ENCODE results near the gene F2RL3.
"Not testable (repeated sequence)": the region's sequence is repeated elsewhere in the genome, so short reads cannot be mapped to it uniquely, and the experiment has no call there.

F2RL3 gene

DNA sequence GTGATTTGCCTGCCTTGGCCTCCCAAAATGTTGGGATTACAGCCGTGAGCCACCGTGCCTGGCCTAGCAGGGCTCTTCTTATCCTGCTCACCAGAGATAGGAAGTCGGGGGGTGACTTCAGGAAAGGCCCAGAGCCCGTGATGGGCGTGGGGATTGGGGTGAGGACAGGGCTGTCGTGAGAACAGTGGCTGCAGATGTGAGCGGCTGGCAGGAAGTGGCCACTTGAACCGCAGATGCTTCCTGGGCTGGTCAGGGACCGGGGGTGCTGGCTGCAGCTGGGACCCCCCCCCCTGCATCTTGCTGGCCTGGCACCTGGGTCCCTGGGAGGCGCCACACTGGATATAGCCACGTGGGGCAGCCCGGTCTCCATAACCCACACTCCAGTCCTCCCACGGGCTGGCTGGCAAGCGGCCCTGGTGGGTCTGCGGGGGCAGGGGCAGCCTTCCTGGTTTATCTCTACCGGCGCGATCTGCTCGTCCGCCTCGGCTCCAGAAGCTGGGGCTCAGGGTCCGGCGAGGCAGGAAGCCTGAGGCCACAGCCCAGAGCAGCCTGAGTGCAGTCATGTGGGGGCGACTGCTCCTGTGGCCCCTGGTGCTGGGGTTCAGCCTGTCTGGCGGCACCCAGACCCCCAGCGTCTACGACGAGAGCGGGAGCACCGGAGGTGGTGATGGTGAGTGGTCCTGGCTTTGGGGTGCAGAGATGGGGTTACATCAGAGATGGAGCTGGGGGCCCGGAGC lies at the start of gene F2RL3:
F2RL3 (plus strand) TSS at position 371 of the 737 bp plus-strand sequence; CDS start at position 562, 191 bp downstream.
- no peak for DNase-seq

DNA sequence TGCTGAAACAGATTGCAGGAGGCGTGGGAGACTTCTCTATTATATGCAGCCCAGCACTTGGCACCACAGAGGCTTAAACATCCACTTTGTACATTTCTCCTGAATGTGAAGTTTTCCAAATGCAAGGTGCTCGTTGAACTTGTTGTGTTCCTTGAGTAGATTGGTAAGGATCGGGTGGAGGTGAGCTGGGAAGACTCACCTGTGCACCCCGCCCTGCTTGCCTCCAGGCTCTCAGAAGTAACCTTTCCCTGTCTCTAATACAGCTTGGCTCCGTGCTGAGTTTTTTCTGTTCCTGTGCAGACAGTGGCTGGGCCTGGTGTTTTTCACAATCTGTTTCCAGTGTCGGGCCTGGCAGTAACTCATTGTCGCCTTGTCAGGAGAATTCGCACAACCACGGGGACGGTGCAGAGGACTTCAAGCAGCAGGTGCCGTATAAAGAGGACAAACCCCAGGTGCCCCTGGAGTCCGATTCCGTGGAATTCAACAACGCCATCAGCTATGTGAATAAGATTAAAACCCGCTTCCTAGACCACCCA lies 47.3 kb upstream of the F2RL3 start:
- DNase-seq: no peak

DNA sequence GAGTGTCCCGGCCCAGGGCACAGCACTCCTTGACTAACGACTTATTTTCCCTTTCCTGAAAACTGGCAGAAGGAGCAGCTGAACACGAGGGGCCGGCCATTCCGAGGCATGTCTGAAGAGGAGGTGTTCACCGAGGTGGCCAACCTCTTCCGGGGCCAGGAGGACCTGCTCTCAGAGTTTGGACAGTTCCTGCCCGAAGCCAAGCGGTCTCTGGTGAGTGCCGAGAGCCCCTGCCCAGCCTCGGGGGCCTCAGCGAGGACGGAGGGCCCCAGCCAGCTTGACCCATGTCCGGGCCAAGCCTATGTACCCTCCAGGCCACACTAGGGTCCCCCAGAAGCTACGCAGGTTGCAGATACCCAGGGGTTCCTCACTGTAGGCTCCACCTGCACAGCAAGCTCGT lies 41.9 kb upstream of the F2RL3 start:
- no peak for DNase-seq

DNA sequence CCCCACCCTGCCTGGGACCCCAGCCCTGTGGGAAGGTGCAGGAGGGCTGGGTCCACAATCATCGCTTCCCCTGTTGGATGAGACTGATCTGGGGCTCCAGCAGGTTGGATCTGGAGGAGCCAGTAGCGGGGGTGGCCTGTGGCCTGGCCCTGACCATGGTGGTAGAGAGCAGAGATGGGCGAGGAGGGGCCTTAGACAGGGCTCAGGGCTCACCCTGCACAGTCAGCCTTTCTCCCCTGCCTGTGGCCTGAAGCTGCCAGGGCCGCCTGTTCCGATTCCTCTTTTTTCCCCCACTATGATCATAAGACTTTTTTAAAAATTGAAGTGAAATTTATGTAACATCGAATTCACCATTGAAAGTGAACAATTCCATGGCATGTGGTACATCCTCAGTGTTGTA lies 41.4 kb upstream of the F2RL3 start:
- no peak for DNase-seq

DNA sequence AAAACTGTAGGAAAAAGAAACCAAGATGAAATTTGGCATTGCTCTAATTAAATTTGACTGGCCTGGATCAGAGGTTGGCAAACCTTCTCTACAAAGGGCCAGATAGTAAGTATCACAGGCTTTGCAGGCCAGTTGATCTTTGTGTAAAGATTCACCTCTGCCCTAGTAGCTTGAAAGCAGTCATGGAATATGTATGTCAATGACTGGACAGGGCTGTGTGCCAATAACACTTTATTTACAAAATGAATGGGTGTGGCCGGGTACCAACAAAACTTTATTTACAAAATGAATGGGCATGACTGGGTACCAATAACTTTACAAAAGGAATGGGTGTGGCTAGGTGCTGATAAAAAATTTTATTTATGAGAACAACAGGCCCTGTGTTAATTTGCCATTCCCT lies 39.6 kb upstream of the F2RL3 start:
- no peak for DNase-seq

DNA sequence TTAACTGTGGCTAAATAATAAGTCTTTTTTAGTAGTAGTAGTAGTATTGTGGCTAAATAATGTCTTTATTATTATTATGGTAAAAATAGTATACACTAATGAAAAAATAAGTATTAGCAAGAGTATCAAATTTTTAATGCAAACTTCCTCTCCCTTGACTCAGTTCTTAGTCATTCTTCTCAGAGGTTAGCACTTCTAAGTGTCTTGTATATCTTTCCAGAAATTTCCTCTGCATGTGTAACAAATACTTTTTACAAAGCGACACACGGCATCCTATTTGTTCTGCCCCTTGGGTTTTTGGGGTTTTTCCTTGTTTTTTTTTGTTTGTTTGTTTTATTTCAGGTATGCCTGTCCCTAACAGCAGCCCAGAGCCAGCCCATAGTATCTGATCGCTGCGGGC lies 38.7 kb upstream of the F2RL3 start:
- DNase-seq: no peak

DNA sequence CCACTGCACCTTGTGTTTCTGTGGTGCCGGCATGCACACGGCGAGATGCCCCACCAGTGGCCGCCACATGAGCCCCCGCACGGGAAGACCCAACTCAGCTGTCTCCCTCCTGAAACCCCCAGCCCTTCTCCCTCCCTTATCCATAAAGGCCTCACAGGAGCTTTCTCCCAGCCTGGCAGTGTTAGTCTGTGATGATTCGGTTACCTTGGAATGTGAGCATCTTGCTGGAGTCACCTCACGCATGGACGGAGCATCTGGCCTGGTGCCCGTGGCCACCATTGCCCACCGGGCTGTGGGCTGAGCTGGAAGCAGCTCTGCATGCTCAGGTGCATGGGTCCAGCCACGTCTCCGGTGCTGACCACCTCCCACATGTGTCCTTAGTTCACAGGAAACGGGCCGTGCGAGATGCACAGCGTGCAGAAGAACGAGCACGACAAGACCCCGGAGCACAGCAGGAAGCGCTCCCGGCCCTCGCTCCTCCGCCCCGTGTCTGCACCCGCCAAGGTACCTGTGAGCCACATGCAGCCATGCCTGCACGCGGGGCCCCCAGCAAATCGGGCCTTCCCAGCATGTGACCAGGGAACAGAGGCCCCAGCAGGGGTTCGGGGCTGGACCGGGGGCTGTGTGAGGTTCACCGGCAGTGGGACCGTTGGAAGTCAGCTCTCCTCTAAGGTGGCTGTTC lies 37.6 kb upstream of the F2RL3 start:
- DNase-seq: no peak

DNA sequence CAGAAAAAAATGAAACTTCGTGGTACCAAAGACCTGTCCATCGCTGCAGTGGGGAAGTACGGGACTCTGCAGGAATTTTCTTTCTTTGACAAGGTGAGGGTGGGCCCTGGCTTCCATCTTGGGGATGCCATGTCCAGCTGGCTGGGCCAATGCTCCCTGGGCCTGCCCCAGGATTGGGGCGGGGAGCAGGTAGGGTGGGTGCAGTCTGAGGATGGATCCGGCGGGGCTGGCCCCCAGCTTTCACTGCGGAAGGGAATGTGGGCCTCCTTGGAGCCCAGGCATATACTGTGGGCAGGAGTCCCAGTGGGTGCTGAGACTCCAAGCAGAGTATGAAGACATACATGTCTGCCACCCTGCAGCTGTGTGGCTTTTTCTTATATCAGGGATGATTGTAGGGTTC lies 35.7 kb upstream of the F2RL3 start:
- no peak for DNase-seq

DNA sequence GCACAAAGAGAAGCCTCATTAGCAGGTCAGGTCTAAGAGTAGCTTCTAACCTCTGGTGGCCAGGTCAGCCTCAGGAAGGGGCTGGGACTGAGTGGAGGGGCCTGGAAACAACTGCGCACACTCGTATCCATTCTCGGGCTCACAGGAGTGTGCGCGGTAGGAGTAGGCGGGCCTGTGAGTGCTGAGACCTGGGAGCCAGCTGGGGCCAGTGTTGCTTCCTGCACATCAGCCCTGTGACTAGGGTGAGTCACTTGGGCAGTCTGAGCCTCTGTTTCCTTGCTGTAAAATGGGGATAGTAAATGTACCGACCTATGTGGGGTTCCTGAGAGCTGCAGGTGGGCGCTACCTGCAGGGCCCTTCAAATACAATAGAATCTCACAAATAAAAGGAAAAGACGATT lies 32.7 kb upstream of the F2RL3 start:
- no peak for DNase-seq

DNA sequence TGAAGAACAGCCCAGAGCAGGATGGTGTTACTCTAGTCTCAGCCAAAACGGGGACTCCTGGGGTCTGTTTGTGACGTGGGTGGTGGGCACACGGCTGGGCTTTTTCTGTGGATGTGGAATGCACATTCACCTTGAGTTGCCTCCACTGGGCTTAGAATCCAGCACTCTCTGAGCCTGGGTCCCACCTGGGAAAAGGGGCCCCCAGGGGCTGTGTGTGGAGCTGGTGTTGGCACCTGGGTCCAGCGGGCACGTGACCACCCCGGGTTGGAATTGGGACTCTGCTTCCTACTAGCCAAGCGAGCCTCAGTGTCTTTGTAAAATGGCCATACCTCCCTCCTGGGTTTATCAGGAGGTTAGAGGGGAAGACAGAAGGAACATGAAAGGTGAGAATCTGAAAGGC lies 29.2 kb upstream of the F2RL3 start:
- DNase-seq: no peak

DNA sequence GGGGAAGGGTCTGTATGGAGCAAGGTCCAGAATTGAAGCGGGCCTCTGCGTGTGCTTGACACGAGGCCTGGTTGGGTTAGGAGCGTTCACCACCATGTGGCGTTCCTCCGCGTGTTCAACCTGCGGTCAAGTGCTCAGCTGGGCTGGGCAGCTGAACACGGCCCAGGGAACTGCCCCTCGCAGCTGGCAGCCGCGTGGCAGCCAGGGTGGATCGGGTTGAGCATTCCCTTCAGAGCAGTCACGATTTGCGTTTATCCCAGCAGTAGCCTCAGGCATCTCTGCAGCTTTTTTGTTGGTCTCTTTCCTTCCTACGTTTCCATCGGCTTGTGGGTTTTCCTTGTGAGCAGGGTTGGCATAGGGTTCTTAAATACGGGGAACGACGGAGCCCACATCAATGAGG lies 28.7 kb upstream of the F2RL3 start:
- DNase-seq: no peak

DNA sequence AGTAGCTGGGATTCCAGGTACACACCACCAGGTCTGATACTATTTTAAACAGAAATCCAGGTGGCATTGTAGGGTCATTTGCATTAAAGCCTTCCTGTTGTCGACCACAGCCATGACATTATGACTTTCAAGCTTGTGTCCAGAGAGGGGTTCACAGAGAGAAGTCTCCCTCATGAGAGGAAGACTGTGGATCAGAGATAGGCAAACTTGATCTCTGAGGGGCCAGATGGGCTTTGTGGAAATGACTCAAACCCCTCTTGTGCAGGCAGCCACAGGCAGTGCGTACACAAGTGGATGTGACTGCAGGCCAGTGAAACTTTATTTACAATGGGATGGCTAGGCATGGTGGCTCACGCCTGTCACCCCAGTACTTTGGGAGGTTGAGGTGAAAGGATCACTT lies 27.8 kb upstream of the F2RL3 start:
- no peak for DNase-seq

DNA sequence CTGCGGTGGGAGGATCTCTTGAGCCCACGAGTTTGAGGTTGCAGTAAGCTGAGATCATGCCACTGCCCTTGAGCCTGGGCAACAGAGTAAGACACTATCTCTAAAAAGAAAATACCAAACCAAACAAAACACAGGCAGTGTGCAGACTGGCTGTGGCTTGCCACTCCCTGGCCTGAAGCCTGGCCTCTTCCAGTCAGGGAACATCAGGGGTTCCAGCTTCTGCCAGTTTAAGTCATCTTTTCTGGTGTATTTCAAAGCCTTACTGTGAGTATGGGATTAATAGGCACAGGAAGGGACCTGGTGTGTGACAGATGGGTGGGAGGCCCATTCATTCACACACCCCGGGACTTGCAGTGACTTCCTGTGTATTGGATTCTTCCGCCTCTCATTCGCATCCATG lies 27.0 kb upstream of the F2RL3 start:
- DNase-seq: no peak

DNA sequence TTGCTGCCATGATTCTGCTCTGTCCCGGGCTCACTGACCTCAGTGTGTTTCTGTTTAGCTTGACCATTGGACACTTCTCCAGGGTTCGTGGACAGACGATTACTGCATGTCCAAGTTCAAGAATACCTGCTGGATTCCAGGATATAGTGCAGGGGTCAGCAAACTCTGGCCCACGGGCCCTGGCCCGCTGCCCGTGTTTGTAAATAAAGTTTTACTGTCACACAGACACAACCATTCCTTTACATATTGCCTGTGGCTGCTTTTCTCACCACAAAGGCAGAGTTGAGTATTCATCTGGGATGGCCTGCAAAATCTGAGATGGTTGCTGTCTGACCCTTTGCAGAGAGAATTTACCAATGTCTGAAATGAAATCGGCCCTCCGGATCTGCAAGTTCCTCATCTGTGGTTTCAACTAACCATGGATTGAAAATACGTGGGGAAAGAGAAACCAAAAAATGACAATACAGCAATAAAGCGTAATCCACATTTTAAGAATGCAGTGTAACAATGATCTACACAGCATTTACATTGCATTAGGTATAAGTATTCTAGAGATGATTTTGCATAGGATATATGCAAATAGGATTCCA lies 25.9 kb upstream of the F2RL3 start:
- DNase-seq: no peak

DNA sequence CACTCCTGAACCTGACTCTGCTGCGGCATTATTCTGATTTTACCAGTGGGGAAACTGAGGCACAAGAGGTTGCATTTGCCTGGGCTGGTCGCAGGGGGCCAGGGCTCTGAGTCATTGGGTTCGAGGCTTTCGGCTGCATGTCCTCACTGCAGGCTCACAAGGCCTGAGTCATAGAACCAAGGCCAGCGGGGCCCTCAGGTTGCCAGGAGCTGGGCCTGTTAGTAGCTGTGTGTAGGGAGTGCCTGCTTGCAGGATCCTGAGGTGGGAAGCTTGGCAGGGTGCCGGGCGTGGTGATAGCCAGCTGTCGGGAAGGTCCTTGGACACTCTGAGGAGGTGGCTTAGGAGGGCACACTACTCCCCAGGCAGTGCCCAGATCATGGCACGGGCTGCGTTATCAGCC lies 21.6 kb upstream of the F2RL3 start:
- no peak for DNase-seq

DNA sequence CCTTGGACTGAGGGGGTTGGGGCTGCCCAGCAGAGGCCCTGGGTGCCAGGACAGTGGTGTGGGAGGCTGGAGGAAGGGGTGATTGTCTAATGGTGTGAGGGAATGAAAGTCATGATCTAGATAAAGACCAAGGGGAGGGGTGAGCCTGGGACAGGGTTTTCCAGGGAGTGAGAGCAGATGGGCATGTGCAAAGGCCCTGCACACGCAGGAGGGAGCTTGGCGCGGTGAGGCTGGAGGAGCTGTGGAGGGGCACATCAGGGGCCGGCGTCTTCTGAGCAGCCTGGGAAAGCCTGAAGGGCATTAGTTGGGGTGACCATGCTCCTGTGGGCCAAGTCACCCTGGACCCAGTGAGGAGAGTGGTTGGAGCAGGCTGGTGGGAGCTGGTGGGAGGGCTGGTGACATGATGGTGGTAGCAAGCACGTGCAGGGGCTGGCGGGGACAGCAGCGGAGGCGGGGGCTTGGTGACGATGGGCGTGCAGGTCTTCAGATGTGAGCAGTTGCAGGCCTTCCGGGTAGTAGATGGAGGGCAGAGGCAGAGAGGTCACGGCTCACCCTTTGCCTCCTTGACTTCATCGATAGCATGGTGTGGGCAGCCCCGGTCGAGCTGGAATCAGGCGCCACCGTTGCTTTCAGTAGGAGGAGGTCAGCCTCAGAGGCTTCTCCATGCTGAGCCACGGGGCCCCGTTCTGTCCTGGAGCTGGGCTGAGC lies 20.2 kb upstream of the F2RL3 start:
- no peak for DNase-seq

DNA sequence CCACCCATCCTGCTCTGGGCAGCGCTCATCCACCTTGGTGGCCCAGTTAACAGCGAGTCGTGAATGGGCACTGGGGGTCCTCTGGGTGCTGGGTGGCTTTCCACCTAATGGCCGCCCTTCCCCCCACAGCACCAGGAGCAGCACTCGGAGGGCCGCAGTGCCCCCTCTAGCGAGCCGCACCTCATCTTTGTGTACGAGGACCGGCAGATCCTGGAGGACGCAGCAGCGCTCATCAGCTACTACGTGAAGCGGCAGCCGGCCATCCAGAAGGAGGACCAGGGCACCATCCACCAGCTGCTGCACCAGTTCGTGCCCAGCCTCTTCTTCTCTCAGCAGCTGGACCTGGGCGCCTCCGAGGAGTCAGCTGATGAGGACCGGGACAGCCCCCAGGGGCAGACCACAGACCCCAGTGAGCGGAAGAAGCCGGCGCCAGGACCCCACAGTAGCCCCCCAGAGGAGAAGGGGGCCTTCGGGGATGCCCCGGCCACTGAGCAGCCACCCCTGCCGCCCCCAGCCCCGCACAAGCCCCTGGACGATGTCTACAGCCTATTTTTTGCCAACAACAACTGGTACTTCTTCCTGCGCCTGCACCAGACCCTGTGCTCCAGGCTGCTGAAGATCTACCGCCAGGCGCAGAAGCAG lies 19.3 kb upstream of the F2RL3 start:
- DNase-seq: no peak

DNA sequence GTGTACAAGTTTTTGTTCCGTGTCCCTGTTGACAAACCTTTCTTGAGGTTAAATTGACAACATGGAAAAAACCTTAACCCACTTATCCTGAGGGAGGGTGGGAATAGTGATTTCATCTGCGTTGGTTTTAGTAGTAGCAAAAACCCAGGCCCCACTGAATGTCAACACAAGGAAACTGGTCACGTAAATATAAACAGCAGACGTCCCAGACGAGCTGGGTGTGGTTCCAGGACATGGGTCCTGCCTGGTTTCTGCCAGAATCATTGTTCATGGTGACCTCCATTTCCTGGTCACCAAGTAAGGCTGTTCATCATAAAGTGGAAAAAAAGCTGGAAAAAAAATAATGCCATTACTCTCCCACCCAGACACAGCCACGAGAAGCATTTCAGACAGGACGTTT lies 16.9 kb upstream of the F2RL3 start:
- no peak for DNase-seq

DNA sequence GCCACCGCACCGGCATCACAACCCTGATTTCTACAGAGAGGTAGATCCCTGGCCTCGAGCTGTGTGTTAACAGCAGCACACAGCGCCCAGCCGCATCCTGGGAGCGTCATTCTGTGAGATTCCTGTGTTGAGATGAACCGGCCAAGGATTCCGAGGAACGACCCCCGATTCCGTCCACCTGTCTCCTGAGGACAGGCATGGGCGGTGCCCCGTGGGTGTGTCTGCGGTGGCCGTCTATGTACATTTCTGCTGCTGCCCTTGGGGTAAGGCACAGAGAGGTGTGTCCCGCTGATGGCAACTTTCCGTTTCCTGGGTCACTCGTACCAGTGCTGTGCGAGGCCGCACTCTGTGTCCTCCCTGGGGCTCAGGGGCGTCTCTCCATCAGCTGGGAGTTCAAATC lies 16.1 kb upstream of the F2RL3 start:
- DNase-seq: no peak

DNA sequence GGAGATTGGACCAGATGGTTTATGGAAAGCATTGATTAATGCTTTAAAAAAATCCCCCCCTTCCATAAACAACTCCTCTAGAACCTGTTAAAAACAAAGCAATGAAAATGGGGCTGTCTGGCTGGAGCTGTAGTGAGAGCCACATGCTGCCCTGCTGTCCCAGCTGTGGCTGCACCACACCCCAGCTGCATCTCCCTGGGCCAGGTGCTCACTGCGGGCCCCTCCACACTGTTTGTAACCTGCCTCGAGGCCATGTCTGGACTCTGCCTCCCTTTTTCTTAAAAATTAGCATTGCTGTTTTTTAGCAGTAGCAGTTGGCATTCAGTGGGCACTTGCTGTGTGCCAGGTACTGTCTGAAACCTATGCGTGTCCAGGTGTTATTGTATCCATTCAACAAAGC lies 15.2 kb upstream of the F2RL3 start:
- no peak for DNase-seq

DNA sequence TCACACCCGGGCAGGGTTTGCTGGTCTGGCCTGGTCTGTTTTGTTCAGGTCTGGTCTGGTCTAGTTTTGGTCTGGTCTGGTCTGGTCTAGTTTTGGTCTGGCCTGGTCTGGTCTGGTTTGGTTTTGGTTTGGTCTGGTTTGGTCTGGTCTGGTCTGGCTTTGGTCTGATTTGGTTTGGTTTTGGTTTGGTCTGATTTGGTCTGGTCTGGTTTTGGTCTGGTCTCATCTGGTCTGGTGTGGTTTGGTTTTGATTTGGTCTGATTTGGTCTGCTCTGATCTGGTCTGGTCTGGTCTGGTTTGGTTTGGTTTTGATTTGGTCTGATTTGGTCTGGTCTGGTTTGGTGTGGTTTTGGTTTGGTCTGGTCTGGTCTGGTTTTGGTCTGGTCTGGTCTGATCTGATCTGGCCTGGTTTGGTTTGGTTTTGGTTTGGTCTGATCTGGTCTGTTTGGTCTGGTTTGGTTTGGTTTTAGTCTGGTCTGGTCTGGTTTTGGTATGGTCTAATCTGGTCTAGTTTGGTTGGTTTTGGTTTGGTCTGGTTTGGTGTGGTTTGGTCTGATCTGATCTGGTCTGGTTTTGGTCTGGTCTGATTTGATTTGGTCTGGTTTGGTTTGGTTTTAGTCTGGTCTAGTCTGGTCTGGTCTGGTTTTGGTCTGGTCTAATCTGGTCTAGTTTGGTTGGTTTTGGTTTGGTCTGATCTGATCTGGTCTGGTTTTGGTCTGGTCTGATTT lies 14.4 kb upstream of the F2RL3 start:
- no peak for DNase-seq

DNA sequence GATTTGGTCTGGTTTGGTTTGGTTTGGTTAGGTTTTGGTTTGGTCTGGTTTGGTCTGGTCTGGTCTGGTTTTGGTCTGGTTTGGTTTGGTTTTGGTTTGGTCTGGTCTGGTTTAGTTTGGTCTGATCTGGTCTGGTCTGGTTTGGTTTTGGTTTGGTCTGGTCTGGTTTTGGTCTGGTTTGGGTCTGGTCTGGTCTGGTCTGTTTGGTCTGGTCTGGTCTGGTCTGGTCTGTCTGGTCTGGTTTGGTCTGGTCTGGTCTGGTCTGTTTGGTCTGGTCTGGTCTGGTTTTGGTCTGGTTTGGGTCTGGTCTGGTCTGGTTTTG lies 13.9 kb upstream of the F2RL3 start:
- DNase-seq: not testable (repeated sequence)
